ENCODE results near the gene DOCK3. TPM values are rescaled to one million over a fixed set of nuclear protein-coding genes. Genes with fewer than 3 reads are reported as not detected.

Gene DOCK3, protein sequence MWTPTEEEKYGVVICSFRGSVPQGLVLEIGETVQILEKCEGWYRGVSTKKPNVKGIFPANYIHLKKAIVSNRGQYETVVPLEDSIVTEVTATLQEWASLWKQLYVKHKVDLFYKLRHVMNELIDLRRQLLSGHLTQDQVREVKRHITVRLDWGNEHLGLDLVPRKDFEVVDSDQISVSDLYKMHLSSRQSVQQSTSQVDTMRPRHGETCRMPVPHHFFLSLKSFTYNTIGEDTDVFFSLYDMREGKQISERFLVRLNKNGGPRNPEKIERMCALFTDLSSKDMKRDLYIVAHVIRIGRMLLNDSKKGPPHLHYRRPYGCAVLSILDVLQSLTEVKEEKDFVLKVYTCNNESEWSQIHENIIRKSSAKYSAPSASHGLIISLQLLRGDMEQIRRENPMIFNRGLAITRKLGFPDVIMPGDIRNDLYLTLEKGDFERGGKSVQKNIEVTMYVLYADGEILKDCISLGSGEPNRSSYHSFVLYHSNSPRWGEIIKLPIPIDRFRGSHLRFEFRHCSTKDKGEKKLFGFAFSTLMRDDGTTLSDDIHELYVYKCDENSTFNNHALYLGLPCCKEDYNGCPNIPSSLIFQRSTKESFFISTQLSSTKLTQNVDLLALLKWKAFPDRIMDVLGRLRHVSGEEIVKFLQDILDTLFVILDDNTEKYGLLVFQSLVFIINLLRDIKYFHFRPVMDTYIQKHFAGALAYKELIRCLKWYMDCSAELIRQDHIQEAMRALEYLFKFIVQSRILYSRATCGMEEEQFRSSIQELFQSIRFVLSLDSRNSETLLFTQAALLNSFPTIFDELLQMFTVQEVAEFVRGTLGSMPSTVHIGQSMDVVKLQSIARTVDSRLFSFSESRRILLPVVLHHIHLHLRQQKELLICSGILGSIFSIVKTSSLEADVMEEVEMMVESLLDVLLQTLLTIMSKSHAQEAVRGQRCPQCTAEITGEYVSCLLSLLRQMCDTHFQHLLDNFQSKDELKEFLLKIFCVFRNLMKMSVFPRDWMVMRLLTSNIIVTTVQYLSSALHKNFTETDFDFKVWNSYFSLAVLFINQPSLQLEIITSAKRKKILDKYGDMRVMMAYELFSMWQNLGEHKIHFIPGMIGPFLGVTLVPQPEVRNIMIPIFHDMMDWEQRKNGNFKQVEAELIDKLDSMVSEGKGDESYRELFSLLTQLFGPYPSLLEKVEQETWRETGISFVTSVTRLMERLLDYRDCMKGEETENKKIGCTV (N-terminal part only)
- polyA plus RNA-seq, result not detected

- Mint-ChIP-seq H3K27me3 (peaks cover 35% of the 10 kb centered on the region), H3K4me1 (peaks cover 5 to 6% (median 5%) of the 10 kb centered on the region in 3 donors), H3K9me3 (no peaks in the 10 kb centered on the region), H3K27ac (peak within 1 kb of the TSS in 1 of 3 donors; percentile 1), H3K36me3 (peaks cover 3% of the 10 kb centered on the region), H3K4me3 (peak within 1 kb of the TSS; percentile 65 to 92 (median 78))
These were observed at the start of gene DOCK3 for GRCh38 chr3:50674349-50675178. DOCK3 (plus strand) TSS chr3:50674927; CDS start chr3:50675264, 337 bp downstream.

GRCh38 chr3:50625231-50626182 is 49.2 kb upstream of the DOCK3 start:
- Mint-ChIP-seq H3K36me3 (peaks cover 7% of the 10 kb centered on the region), H3K4me1 (peaks cover 21 to 29% (median 26%) of the 10 kb centered on the region in 3 donors), H3K27me3 (no peaks in the 10 kb centered on the region), H3K27ac (no peak overlapping the region), H3K4me3 (no peak overlapping the region), H3K9me3 (no peaks in the 10 kb centered on the region)

DNA sequence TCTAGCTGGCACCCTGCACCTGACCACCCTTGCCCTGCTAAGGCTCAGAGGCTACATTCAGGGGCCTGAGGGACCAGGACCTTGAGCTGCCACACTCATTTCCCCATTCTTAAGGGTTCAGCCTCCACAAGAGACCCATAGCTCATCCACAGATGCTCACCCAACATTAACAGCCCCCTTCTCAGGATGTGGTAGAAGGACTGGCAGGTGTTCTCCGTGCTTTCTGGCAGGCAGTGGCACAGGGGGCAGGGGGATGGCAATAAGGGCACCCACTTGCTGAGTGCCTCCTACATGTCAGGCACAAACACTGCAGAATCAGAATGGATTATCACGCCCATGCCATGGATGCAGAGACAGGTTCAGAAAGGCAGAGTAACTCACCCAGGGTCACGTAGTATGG is 48.3 kb upstream of the DOCK3 start:
- Mint-ChIP-seq H3K4me3 (no peak overlapping the region), H3K27ac (no peak overlapping the region), H3K9me3 (no peaks in the 10 kb centered on the region), H3K27me3 (no peaks in the 10 kb centered on the region), H3K36me3 (peaks cover 7% of the 10 kb centered on the region), H3K4me1 (peaks cover 18 to 32% (median 23%) of the 10 kb centered on the region in 3 donors)

- Mint-ChIP-seq H3K4me3 (peak overlapping the region in 1 of 4 donors; percentile 13), H3K36me3 (peaks cover 7% of the 10 kb centered on the region), H3K9me3 (no peaks in the 10 kb centered on the region), H3K4me1 (peaks cover 23 to 39% (median 27%) of the 10 kb centered on the region in 3 donors), H3K27me3 (no peaks in the 10 kb centered on the region), H3K27ac (peak overlapping the region in 1 of 3 donors; percentile 35)
These were observed 47.2 kb upstream of the DOCK3 start for GRCh38 chr3:50627407-50628051.

- Mint-ChIP-seq H3K36me3 (peaks cover 7% of the 10 kb centered on the region), H3K27me3 (no peaks in the 10 kb centered on the region), H3K4me1 (peaks cover 17 to 43% (median 31%) of the 10 kb centered on the region in 3 donors), H3K27ac (no peak overlapping the region), H3K9me3 (no peaks in the 10 kb centered on the region), H3K4me3 (no peak overlapping the region)
These were observed 46.1 kb upstream of the DOCK3 start for GRCh38 chr3:50628601-50629000.

- H3K4me1 Mint-ChIP-seq, result peaks cover 2 to 40% (median 21%) of the 10 kb centered on the region in 3 donors
- H3K4me3 Mint-ChIP-seq, result peak overlapping the region in 1 of 4 donors; percentile 27
- no peaks in the 10 kb centered on the region for H3K9me3 Mint-ChIP-seq
- H3K27me3 Mint-ChIP-seq, result no peaks in the 10 kb centered on the region
- H3K27ac Mint-ChIP-seq, result peak overlapping the region in 1 of 3 donors; percentile 59
- peaks cover 7% of the 10 kb centered on the region for H3K36me3 Mint-ChIP-seq
These were observed 44.3 kb upstream of the DOCK3 start for GRCh38 chr3:50630394-50630793.

DNA sequence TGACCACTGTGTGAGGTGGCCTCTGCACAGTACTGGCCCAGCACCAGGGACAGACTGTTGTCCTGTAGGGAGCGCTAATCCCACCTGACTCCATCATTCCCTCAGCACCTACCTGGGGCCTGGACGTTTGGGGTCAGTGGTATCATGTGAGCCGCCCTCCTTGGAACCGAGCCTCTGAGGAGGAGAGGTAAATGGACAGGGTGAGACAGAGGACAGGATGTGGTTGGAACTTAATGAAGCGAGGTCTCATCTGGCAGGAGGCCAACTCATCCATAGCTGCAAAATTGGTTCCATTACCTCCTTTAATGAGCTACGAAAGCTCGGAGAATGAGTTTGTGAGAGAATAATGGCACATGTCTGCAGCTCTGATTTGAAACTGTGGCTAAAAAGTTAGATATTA is 43.9 kb upstream of the DOCK3 start:
- H3K4me3 Mint-ChIP-seq, result peak overlapping the region in 1 of 4 donors; percentile 58
- H3K4me1 Mint-ChIP-seq, result peaks cover 2 to 40% (median 21%) of the 10 kb centered on the region in 3 donors
- H3K36me3 Mint-ChIP-seq, result peaks cover 7% of the 10 kb centered on the region
- H3K9me3 Mint-ChIP-seq, result no peaks in the 10 kb centered on the region
- no peaks in the 10 kb centered on the region for H3K27me3 Mint-ChIP-seq
- no peak overlapping the region for H3K27ac Mint-ChIP-seq

- H3K4me1 Mint-ChIP-seq, result peaks cover 4 to 40% (median 26%) of the 10 kb centered on the region in 3 donors
- H3K36me3 Mint-ChIP-seq, result peaks cover 4% of the 10 kb centered on the region
- no peaks in the 10 kb centered on the region for H3K27me3 Mint-ChIP-seq
- no peak overlapping the region for H3K4me3 Mint-ChIP-seq
- H3K27ac Mint-ChIP-seq, result peak overlapping the region in 2 of 3 donors; percentile 64 to 90
- H3K9me3 Mint-ChIP-seq, result no peaks in the 10 kb centered on the region
These were observed 42.3 kb upstream of the DOCK3 start for GRCh38 chr3:50632450-50632849.

- Mint-ChIP-seq H3K27ac (peak overlapping the region in 1 of 3 donors; percentile 90), H3K4me1 (peaks cover 4 to 33% (median 28%) of the 10 kb centered on the region in 3 donors), H3K9me3 (no peaks in the 10 kb centered on the region)
These were observed 41.4 kb upstream of the DOCK3 start for GRCh38 chr3:50633230-50633790.

DNA sequence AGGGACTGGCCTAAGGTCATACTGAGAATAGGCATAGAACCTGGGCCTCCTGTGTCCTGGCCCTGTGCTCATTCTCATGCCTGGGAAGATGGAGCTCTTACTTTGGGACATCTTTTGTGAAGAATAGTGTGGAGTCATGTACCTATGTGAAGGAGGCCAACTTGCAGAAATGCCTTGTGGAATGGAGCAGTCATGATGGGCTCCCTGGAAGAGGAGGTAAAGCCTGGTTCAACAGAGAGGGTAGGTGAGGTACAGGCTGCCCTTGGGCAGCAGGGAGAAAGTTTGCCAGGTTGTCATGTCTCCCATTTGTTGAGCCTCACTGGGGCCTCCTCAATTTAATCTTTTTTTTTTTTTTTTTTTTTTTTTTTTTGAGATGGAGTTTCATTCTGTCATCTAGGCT is 39.7 kb upstream of the DOCK3 start:
- Mint-ChIP-seq H3K4me3 (no peak overlapping the region), H3K9me3 (no peaks in the 10 kb centered on the region), H3K36me3 (peaks cover 6% of the 10 kb centered on the region), H3K4me1 (peaks cover 4 to 33% (median 28%) of the 10 kb centered on the region in 3 donors), H3K27ac (no peak overlapping the region), H3K27me3 (no peaks in the 10 kb centered on the region)

More at GRCh38 chr3:50633230-50633790, 41.4 kb upstream of the DOCK3 start:
- no peaks in the 10 kb centered on the region for H3K27me3 Mint-ChIP-seq
- H3K36me3 Mint-ChIP-seq, result peaks cover 4% of the 10 kb centered on the region
- H3K4me3 Mint-ChIP-seq, result no peak overlapping the region

DNA sequence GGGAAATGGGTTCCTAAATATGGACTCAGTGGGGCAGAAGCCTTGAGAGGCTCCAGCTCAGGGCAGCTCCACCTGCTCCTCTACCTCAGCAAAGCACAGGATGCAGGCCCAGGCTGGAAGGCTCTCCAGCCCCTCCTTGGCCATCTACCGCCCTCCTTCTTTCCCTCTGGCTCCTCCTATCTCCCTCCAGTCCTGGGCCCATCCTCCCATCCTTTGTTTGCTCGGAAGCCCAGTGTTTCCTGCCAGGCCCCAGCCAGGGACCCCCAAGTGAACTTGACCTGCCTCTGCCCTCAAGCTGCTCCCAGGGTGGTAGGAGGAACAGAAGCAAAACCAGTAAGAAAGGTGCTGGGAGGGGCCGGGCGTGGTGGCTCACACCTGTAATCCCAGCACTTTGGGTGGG is 37.7 kb upstream of the DOCK3 start:
- Mint-ChIP-seq H3K27ac (no peak overlapping the region), H3K36me3 (peaks cover 5% of the 10 kb centered on the region), H3K4me3 (no peak overlapping the region), H3K4me1 (peaks cover 4 to 18% (median 17%) of the 10 kb centered on the region in 3 donors), H3K27me3 (no peaks in the 10 kb centered on the region), H3K9me3 (no peaks in the 10 kb centered on the region)

DNA sequence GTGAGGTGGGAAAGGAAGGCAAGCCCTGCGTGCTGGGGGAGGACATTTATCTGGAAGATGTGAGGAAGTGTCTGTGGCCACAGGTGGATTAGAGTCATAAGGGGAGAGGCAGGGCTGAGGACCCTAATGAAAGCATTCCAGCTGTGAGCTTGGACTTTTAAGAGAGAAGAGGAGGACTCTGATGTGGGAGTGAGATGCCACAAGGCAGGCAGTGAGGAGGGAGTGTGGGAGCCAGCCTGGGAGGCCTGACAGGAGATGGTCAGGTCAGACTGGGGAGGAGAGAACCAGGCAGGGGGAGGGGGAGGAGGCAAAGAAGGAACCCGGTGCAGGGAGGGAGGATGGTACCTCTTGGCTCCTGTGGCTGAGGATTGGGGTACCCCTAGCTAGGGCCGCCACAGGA is 36.8 kb upstream of the DOCK3 start:
- H3K9me3 Mint-ChIP-seq, result no peaks in the 10 kb centered on the region

More for the DNA sequence above, 36.8 kb upstream of the DOCK3 start:
- Mint-ChIP-seq H3K27ac (no peak overlapping the region), H3K4me3 (no peak overlapping the region), H3K27me3 (no peaks in the 10 kb centered on the region), H3K36me3 (peaks cover 5% of the 10 kb centered on the region), H3K4me1 (peaks cover 2 to 10% (median 7%) of the 10 kb centered on the region in 3 donors)

Data from IgD-negative memory B cell (primary cell).